Hepatocyte (in vitro differentiated cells): ENCODE data around the gene F7. TPM values are rescaled to one million over a fixed set of nuclear protein-coding genes. Genes with fewer than 3 reads are reported as not detected.
A peak's percentile ranks its signal among the peaks of the same experiment; 100 is the strongest.

Source experiments
- DNase-seq: peaks from one replicate; pipeline ENCODE4 v3.0.0-alpha.2; 2016; ENCODE audit warnings: low spot score
- H2AFZ ChIP-seq: fragments of 200-600 bp; sonication (generic); 2 replicates; pipeline ENCODE4 v1.6.0; 2016; ENCODE audit warnings: antibody characterized with exemption, mild to moderate bottlenecking
- H3K27ac ChIP-seq: fragments of 200-600 bp; sonication (generic); 2 replicates; pipeline ENCODE4 v1.5.1; 2016; ENCODE audit warnings: mild to moderate bottlenecking
- H3K27me3 ChIP-seq: fragments of 200-600 bp; sonication (generic); 2 replicates; pipeline ENCODE4 v1.6.1; 2016
- H3K36me3 ChIP-seq: fragments of 200-600 bp; sonication (generic); replicated peaks from 2 replicates; pipeline ENCODE4 v1.5.1; 2016; ENCODE audit warnings: low read depth; ENCODE audit not compliant: insufficient read depth
- H3K4me1 ChIP-seq: fragments of 200-600 bp; sonication (generic); 2 replicates; pipeline ENCODE4 v1.5.1; 2016; ENCODE audit warnings: mild to moderate bottlenecking, moderate library complexity; ENCODE audit not compliant: insufficient read depth
- H3K4me2 ChIP-seq: fragments of 200-600 bp; sonication (generic); 2 replicates; pipeline ENCODE4 v1.6.0; 2016
- H3K4me3 ChIP-seq: fragments of 200-600 bp; sonication (generic); 2 replicates; pipeline ENCODE4 v1.5.1; 2016; ENCODE audit warnings: mild to moderate bottlenecking
- H3K79me2 ChIP-seq: fragments of 200-600 bp; sonication (generic); 2 replicates; pipeline ENCODE4 v1.6.0; 2017; ENCODE audit warnings: mild to moderate bottlenecking
- H3K9me2 ChIP-seq: fragments of 200-600 bp; sonication (generic); replicated peaks from 2 replicates; pipeline ENCODE4 v1.6.0; 2017; ENCODE audit warnings: mild to moderate bottlenecking; ENCODE audit not compliant: insufficient read depth
- H3K9me3 ChIP-seq: fragments of 200-600 bp; sonication (generic); 2 replicates; pipeline ENCODE4 v1.5.1; 2016; ENCODE audit warnings: low read depth, mild to moderate bottlenecking
- H4K20me1 ChIP-seq: fragments of 200-600 bp; sonication (generic); 2 replicates; pipeline ENCODE4 v1.6.0; 2016; ENCODE audit warnings: mild to moderate bottlenecking; ENCODE audit not compliant: insufficient read depth, poor library complexity, severe bottlenecking
- EZH2 ChIP-seq: fragments of 200-600 bp; sonication (generic); IDR thresholded peaks from 2 replicates; pipeline ENCODE4 v1.6.1; 2016; ENCODE audit warnings: antibody characterized with exemption, mild to moderate bottlenecking, borderline replicate concordance
- EZH2phosphoT487 ChIP-seq: fragments of 200-600 bp; sonication (generic); IDR thresholded peaks from one replicate; pipeline ENCODE4 v1.6.1; 2018; ENCODE audit warnings: antibody characterized with exemption, mild to moderate bottlenecking, low read depth, moderate library complexity; ENCODE audit not compliant: unreplicated experiment, severe bottlenecking
- WGBS: methylation state at CpG from one replicate; pipeline ENCODE4 v1.1.6; 2016; ENCODE audit warnings: low lambda C conversion rate; ENCODE audit errors: missing lambda C conversion rate; 5-methylcytosine and 5-hydroxymethylcytosine counted together
- polyA plus RNA-seq: library from polyadenylated mRNA; unstranded; fragments of >200 nt; fragmentation: Nextera tagmentation; extraction: Ambion mirVana; gene quantifications from 2 replicates; pipeline ENCODE4 v1.2.1, GENCODE V29; 2016
- total RNA-seq: library from RNA; depleted of rRNA; stranded (reverse); fragments of >200 nt; gene quantifications from 2 replicates; pipeline ENCODE4 v1.2.3, GENCODE V29; 2014
- TF ChIP-seq, protein P1 (sequence below): fragments of 200-600 bp; sonication (generic); IDR thresholded peaks from 2 replicates; pipeline ENCODE4 v1.5.1; 2016; ENCODE audit warnings: antibody characterized with exemption, mild to moderate bottlenecking; ENCODE audit not compliant: poor library complexity

F7 gene
- total and polyA plus RNA-seq, 2 experiments from 2014 or later = 12.6 to 24.0 TPM

DNA sequence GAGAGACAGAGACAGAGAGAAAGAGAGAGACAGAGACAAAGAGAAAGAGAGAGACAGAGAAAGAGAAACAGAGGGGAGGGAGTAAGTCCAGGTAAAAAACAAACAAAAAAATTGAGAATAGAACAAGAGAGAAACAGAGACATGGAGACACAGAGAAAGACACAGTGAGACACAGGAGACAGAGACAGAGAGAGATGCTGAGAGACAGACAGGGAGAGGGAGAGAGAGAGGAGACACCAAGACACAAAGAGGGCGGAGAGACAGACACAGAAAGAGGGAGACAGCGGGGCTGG, 47.0 kb downstream of the F7 start:
- peak overlapping the region; percentile 0 for H3K4me3 ChIP-seq
- no peaks in the 10 kb centered on the region for H3K9me2 ChIP-seq
- H3K27me3 ChIP-seq = no peaks in the 10 kb centered on the region
- H3K36me3 ChIP-seq = no peaks in the 10 kb centered on the region
- no peaks in the 10 kb centered on the region for H3K79me2 ChIP-seq
- peak overlapping the region; percentile 72 for H3K4me2 ChIP-seq
- DNase-seq = no peak
- H4K20me1 ChIP-seq = no peaks in the 10 kb centered on the region
- H3K9me3 ChIP-seq = no peaks in the 10 kb centered on the region
- 46% methylated on average over 2 of the region's 2 CpGs for WGBS
- peak overlapping the region; percentile 31 for H2AFZ ChIP-seq
- TF ChIP-seq EZH2phosphoT487 (no peak), EZH2 (no peak)
- TF ChIP-seq, protein P1, sequence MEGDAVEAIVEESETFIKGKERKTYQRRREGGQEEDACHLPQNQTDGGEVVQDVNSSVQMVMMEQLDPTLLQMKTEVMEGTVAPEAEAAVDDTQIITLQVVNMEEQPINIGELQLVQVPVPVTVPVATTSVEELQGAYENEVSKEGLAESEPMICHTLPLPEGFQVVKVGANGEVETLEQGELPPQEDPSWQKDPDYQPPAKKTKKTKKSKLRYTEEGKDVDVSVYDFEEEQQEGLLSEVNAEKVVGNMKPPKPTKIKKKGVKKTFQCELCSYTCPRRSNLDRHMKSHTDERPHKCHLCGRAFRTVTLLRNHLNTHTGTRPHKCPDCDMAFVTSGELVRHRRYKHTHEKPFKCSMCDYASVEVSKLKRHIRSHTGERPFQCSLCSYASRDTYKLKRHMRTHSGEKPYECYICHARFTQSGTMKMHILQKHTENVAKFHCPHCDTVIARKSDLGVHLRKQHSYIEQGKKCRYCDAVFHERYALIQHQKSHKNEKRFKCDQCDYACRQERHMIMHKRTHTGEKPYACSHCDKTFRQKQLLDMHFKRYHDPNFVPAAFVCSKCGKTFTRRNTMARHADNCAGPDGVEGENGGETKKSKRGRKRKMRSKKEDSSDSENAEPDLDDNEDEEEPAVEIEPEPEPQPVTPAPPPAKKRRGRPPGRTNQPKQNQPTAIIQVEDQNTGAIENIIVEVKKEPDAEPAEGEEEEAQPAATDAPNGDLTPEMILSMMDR = no peak
- H3K4me1 ChIP-seq = peaks cover 13% of the 10 kb centered on the region
- peak overlapping the region; percentile 94 for H3K27ac ChIP-seq

- TF ChIP-seq EZH2 (no peak), EZH2phosphoT487 (no peak)
- TF ChIP-seq, protein P1 = no peak
- Histone ChIP-seq H3K27ac (peak overlapping the region; percentile 94), H3K4me1 (peaks cover 14% of the 10 kb centered on the region), H3K36me3 (no peaks in the 10 kb centered on the region), H3K9me2 (no peaks in the 10 kb centered on the region), H3K27me3 (no peaks in the 10 kb centered on the region), H3K4me2 (peak overlapping the region; percentile 72), H3K4me3 (peak overlapping the region; percentile 0), H4K20me1 (no peaks in the 10 kb centered on the region), H2AFZ (peak overlapping the region; percentile 31), H3K9me3 (no peaks in the 10 kb centered on the region), H3K79me2 (no peaks in the 10 kb centered on the region)
- DNase-seq = peak; percentile 71
- WGBS = 10% methylated on average over 39 of the region's 60 CpGs
These were observed 47.6 kb downstream of the F7 start for GRCh38 chr13:113152984-113153809.

GRCh38 chr13:113153810-113154748, 48.5 kb downstream of the F7 start:
- Histone ChIP-seq H2AFZ (peak overlapping the region; percentile 86), H3K4me1 (peaks cover 16% of the 10 kb centered on the region), H3K36me3 (no peaks in the 10 kb centered on the region), H4K20me1 (no peaks in the 10 kb centered on the region), H3K4me3 (peak overlapping the region; percentile 0), H3K27me3 (no peaks in the 10 kb centered on the region), H3K4me2 (peak overlapping the region; percentile 79), H3K9me2 (no peaks in the 10 kb centered on the region), H3K79me2 (no peaks in the 10 kb centered on the region), H3K27ac (peak overlapping the region; percentile 94), H3K9me3 (no peaks in the 10 kb centered on the region)
- peak; percentile 90 for DNase-seq
- no peak for TF ChIP-seq EZH2phosphoT487
- TF ChIP-seq EZH2 = no peak
- TF ChIP-seq, protein P1 = no peak
- WGBS = 13% methylated on average over 18 of the region's 76 CpGs
